Medulla oblongata (tissue), 1 donor: ENCODE results near the gene ERICH2.
A peak's percentile ranks its signal among the peaks of the same experiment; 100 is the strongest.
"Not testable (repeated sequence)": the region's sequence is repeated elsewhere in the genome, so short reads cannot be mapped to it uniquely, and the experiment has no call there.

ENCODE experiments used
- DNase-seq: peaks from one replicate; pipeline ENCODE4 v3.0.0-alpha.2; 2015; ENCODE audit errors: extremely low spot score

The ERICH2 gene

DNA sequence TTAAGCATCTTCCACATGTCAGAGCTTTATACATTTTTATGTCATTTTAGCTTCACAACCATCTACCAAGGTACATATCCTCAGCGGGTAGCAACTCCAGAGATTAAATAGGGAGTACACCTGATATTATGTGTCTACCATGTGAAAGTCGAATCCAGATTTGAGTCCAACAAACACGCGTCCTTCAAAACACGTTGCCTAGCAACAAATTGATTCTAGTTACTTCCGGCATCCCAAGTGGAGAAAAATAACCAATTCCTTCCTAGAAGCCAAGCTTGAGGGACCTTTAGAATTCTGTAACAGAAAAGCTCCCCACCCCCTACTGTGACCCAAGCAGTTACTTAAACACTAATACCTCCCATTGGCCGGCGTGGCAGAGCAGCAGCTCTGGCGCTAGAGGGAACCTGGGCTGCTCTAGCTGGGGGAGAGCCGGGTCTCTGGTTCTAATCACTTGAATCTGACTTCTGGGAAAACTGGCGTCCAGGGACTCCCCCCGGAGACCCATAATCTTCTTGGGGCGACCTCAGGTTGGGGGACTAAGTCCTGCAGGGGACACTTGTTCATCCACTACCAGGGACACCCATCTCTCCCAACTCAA is at the start of gene ERICH2:
TSS of gene ERICH2 (plus strand) at position 371 of the 598 bp plus-strand sequence. CDS start 304 bp downstream, outside the sequence.
- peak; percentile 36 for DNase-seq

DNA sequence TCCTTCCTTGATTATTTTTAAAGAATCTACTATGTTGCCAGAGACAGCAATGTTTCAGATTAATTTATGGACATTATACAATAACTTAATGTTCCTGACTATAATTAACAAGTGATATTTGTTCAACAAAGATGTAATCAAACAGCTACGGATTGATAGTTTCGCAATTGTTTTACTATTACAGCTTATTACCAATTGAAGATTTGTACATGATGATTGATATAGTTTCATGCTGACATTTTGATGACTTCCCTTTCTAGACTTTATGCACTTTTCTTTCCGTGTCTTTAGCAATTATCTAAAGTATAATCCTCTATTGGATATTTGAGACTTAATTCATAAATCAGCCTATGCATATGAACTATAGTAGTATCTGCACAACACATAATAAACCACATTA is 48.5 kb upstream of the ERICH2 start:
- DNase-seq, result no peak

GRCh38 chr2:170722301-170722700 is 47.9 kb upstream of the ERICH2 start:
- no peak for DNase-seq

GRCh38 chr2:170723446-170723958 is 46.7 kb upstream of the ERICH2 start:
- DNase-seq, result no peak

DNA sequence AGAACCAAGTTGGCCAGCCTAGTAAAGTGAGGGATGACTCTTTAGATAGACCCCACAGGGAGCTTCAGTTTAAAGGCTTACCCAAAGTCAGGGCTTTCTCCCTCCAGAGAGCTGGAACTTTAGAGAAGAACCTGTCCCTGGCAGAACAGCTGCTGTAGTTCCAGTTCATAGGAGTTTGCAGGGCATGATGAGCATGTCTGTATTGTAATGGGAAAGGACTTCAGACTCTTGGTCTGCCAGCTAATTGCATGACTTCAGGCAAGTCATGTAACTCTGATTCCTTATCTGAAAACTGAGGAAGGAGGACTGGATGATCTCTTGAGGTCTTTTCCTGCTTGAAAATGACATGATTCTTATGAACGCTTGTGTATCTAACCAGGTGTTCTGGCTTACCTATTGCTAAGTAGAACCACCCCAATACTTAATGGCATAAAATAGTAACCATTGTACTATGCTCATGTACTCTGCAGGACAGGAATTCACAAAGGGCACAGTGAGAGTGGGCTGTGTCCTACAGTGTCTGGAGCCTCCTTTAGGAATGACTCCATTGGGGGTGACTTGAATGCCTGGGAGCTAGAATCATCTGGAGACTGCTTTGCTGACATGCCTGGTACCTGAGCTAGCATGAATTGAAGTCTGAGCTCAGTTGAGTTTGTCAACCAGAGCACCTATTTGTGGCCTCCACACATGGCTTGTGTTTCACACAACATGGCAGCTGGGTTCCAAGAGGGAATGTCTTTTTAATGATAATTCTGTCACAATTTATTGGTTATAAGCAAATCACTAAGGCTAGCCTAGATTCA is 36.2 kb upstream of the ERICH2 start:
- no peak for DNase-seq

- DNase-seq, result not testable (repeated sequence)
Measured at GRCh38 chr2:170734601-170735000, 35.6 kb upstream of the ERICH2 start.

DNA sequence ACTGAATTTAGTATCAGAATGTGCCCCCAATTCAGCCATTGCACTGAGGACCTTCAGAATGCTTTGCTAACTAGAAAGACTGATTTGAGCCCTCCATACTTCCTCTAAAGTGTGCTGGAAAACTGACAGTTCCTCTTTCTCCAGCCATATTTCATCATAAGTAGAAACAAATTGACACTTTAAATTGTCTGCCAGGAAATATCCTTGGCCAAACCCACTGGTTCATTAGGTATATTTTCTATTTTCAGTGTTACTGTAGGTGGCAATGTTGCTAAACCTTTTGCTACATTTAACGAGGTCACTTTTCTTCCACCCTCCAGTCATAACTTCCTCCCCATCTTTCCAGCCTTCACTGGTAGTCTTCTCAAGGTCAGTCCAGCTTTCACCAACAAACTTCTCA is 33.5 kb upstream of the ERICH2 start:
- DNase-seq, result no peak

DNA sequence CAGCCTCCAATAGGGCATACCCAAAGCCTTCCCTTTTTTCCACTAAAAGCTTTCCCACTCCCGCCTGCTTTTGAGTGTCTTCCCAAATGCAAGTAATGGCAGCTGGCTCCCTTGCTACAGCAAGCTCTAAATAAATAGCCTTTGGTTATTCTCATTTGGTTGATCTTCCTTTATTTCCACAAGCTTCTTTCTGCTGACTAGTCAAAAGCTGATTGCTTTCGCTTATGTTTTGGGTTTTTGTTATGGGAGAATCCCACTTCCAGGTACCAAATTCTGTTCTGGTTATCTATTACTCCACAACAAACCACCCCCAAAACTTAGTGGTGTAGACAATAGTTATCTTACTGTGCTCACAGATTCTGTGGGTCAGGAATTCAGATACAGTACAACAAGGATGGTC is 32.8 kb upstream of the ERICH2 start:
- DNase-seq, result no peak

GRCh38 chr2:170737821-170738220 is 32.4 kb upstream of the ERICH2 start:
- DNase-seq, result no peak

DNA sequence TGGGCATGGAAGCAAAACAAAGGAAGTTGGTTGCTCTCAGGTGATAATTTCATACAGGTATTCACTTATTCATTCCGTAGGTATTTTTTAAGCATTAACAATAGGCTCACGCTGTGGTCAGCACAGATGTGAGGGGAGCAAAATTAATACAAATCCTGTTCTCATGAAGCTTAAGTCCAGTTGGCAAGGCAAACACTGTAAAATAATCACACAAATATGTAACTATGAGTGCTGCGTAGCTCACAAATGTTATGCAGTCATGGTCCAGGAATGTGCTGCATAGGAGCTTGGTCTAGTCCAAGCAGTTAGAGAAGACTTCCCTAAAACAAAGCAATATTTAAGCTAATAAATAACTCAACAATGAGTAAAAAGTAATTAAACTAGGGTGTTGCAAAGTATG is 31.1 kb upstream of the ERICH2 start:
- DNase-seq, result no peak

DNA sequence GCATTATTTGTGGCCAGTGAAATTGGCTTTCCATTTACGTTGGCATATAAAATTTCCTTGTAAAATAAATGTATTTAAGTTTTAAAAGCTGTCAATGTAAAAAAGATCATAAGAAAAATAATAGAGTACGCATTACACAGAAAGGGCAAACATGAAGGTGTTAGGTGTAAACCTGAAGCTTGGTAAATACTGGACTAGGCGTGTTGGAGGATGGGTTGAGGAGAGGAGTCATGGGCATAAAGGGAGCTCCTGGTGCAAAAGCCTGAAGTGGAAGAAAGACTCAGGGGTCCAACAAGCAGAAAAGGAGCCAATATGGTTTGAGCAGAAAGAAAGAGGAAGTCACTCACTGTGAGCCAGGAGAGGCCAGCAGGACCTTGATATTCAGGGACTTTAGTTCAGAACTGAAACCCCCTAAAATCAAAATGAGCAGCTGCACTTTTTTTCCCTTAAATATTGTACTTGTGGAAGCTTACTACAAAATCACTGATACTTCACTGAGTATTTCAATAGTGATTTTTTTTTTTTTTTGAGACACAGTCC is 30.6 kb upstream of the ERICH2 start:
- DNase-seq, result no peak

DNA sequence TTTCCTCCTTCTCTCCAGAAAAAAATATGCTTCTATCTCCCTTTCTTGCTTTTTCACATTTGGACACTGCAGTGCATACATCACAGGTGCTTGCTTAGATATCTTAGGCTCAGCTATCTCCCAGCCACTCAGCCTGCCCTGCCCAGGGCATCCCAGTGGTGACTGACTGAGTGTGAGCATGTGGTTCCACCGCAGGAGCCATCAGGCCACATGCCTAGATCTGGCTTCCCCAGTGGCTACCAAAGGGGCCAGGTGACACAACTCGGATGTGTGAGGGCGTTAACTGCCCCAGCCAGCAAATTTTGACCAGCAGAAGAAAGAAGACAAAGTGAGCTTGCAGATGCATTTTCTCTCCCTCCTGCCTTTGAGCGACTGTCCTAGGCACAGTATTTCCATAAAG is 29.5 kb upstream of the ERICH2 start:
- DNase-seq, result no peak

DNA sequence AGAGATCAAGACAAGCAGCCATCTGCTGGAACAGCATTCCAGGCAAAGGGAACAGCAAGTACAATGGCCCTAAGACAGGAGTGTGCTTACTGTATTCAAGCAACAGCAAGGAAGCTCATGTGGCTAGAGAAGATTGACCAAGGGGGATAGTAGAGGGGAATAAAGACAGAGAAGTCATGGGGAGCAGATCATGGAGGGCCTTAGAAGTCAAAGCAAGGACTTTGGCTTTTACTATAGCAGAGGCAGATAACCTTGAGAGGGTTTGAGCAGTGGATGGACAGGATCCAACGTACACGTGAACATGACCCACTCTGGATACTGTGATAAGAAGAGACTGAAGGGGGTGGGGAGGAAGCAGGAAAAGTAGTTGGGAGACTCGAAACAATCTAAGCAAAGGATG is 28.2 kb upstream of the ERICH2 start:
- no peak for DNase-seq

DNA sequence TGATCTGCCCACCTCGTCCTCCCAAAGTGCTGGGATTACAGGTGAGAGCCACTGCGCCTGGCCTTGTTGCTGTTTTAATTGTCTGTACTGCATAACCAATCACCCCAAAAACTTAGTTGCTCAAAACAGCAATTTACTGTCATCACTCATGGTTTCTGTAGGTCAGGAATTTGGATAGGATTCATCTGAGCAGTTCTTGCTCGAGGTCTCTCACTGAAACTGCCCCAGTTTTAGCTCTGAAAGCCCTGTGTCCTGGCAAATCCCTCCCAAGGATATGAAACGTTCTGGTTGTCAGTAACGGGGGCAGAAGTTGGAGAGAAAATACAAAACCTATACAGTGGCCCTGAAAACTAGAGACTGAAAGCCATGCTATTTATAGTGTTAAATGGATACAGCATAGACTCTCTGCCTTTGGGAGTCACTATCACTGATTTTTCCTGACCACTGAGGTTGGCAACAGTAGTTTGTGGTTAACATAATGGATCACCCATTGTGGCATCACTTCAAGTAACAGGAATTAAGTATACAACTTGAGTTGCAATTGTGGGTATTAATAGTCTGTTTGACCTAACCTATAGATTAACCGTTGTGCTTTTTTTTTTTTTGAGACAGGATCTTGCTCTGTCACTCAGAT is 27.2 kb upstream of the ERICH2 start:
- no peak for DNase-seq

DNA sequence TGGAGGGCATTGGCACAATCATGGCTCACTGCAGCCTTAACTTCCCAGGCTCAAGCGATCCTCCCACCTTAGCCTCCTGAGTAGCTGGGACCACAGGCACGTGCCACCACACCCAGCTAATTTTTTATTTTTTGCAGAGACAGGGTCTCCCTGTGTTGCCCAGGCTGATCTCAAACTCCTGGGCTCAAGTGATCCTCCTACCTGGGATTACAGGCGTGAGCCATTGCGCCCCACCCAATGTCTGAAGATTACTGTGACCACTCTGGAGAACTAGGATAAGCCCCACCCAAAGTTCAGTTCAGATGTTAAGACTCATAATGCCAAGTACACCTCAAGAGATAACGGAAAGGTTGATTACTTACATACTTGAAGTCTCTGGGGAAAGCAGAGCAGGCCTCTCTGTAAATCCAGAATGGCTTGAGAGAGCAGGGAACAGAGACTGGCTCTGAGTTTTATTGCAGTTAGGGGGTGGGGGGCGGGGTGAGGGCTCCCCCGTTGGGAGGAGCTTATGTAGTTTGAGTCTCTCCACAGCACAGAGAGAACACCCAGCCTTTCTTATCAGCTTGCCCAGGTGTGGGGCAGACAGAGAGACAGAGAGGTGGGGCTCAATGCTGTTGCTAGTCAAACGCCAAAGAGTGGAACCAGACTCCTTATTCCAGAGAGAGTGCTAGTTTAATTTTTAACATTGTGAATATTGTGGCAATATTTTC is 26.5 kb upstream of the ERICH2 start:
- DNase-seq, result no peak

GRCh38 chr2:170744248-170745002 is 25.8 kb upstream of the ERICH2 start:
- DNase-seq, result no peak

DNA sequence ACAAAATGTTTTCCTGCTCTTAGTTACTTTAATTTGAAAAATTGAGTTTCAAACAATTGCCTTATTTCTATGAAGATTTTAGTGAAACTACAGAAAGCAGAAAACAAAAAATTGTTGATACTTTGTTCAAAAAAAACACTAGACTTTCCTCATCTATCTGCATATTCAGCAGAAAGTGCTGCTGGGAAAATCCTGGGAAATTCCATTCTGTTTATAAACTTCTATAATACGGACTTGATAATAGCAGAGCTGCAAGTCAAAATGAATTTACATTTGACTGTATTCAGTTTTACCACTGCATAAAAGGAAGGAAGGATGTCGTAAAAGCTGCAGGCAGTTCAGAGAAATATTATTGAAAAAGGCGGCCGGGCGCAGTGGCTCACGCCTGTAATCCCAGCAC is 24.9 kb upstream of the ERICH2 start:
- no peak for DNase-seq

GRCh38 chr2:170747921-170748320 is 22.3 kb upstream of the ERICH2 start:
- no peak for DNase-seq

GRCh38 chr2:170751555-170751954 is 18.6 kb upstream of the ERICH2 start:
- not testable (repeated sequence) for DNase-seq

DNA sequence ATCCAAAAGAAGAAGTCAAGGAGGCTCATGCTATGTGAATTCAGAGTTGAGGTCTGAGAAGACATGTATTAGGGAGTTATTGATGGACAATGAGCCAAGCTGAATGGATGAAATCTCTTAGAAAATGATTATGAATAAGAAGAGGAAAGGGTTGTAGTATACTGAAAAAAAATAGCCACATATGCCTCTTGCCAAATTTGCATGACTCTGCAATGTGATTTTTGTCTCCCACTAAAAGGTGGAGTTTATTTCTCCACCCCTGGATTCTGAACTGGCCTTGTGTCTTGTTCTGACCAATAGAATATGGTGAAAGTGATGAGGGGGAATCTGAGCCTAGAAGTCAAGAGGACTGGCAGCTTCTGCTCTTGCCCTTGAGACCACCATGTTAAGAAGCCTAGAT is 8.6 kb upstream of the ERICH2 start:
- DNase-seq, result no peak

DNA sequence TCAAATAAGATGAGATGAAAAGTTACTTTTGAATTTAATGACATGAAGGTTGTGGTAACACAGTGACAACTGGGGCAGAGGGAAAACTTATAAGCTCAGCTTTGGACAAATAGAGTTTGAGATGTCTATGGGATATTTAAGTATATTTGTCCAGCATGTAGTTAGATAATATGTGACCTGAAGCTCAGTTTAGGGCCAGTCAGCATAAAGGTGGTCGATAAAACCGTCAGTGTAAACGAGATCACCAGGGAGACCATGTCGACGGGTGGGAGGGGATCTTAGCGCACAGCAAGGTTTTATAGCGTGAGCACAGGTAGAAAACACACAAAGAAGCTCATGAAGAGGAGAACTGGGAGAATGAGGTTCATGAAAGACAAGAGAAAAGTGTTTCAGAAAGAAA is 7.4 kb upstream of the ERICH2 start:
- no peak for DNase-seq
